ENCODE measurements around the gene NHLRC3.
"Not testable (repeated sequence)": the region's sequence is repeated elsewhere in the genome, so short reads cannot be mapped to it uniquely, and the experiment has no call there.

The NHLRC3 gene

GRCh38 chr13:39037880-39038568 is at the start of gene NHLRC3, which contains the start of gene PROSER1:
TSS of gene NHLRC3 (plus strand) at chr13:39038456. CDS start at chr13:39038640, 184 bp downstream.
TSS of gene PROSER1 (minus strand) at chr13:39038089. CDS start at chr13:39037242, 847 bp downstream.
- DNase-seq (ENCODE audit: low read depth, low spot score) = no peak
- H3K9me3 ChIP-seq (ENCODE audit: control insufficient read depth, insufficient read depth, low read length) = no peaks in the 10 kb centered on the region
- no CpG with 5 or more reads among the region's 41 CpGs for WGBS (ENCODE audit: insufficient coverage, insufficient read length)
- no peak within 1 kb of the TSS for H3K27ac ChIP-seq (ENCODE audit: low read length)
- H3K4me1 ChIP-seq (ENCODE audit: control insufficient read depth, insufficient read depth, low read length) = no peaks in the 10 kb centered on the region; the same call in 1 of the 2 replicates
- H3K27me3 ChIP-seq (ENCODE audit: control insufficient read depth, insufficient read depth, low read length) = no peaks in the 10 kb centered on the region
- no peaks in the 10 kb centered on the region for H3K36me3 ChIP-seq (ENCODE audit: control insufficient read depth, insufficient read depth, low read length)
- peak within 1 kb of the TSS; percentile 55 for H3K4me3 ChIP-seq (ENCODE audit: low read length)

GRCh38 chr13:38990693-38991092 is 47.6 kb upstream of the NHLRC3 start, which contains the start of gene STOML3:
TSS of gene STOML3 (minus strand) at chr13:38990831. CDS start at chr13:38990721, 110 bp downstream.
- Histone ChIP-seq H3K9me3 (ENCODE audit: control insufficient read depth, insufficient read depth, low read length) (no peaks in the 10 kb centered on the region), H3K4me1 (ENCODE audit: control insufficient read depth, insufficient read depth, low read length) (no peaks in the 10 kb centered on the region), H3K36me3 (ENCODE audit: control insufficient read depth, insufficient read depth, low read length) (no peaks in the 10 kb centered on the region), H3K4me3 (ENCODE audit: low read length) (no peak within 1 kb of the TSS), H3K27me3 (ENCODE audit: control insufficient read depth, insufficient read depth, low read length) (no peaks in the 10 kb centered on the region), H3K27ac (ENCODE audit: low read length) (no peak within 1 kb of the TSS)
- no peak for DNase-seq (ENCODE audit: low read depth, low spot score)

- no peaks in the 10 kb centered on the region for H3K4me1 ChIP-seq (ENCODE audit: control insufficient read depth, insufficient read depth, low read length)
- no peak overlapping the region for H3K4me3 ChIP-seq (ENCODE audit: low read length)
- H3K9me3 ChIP-seq (ENCODE audit: control insufficient read depth, insufficient read depth, low read length) = no peaks in the 10 kb centered on the region
- WGBS (ENCODE audit: insufficient coverage, insufficient read length) = no CpG with 5 or more reads among the region's 4 CpGs
- H3K36me3 ChIP-seq (ENCODE audit: control insufficient read depth, insufficient read depth, low read length) = no peaks in the 10 kb centered on the region
- no peak for DNase-seq (ENCODE audit: low read depth, low spot score)
- no peaks in the 10 kb centered on the region for H3K27me3 ChIP-seq (ENCODE audit: control insufficient read depth, insufficient read depth, low read length)
- H3K27ac ChIP-seq (ENCODE audit: low read length) = no peak overlapping the region
Observed at GRCh38 chr13:38993381-38993780, 44.9 kb upstream of the NHLRC3 start.

- Histone ChIP-seq H3K9me3 (ENCODE audit: control insufficient read depth, insufficient read depth, low read length) (no peaks in the 10 kb centered on the region), H3K27ac (ENCODE audit: low read length) (no peak overlapping the region), H3K4me3 (ENCODE audit: low read length) (no peak overlapping the region), H3K27me3 (ENCODE audit: control insufficient read depth, insufficient read depth, low read length) (no peaks in the 10 kb centered on the region), H3K4me1 (ENCODE audit: control insufficient read depth, insufficient read depth, low read length) (no peaks in the 10 kb centered on the region), H3K36me3 (ENCODE audit: control insufficient read depth, insufficient read depth, low read length) (no peaks in the 10 kb centered on the region)
- no CpG with 5 or more reads among the region's 3 CpGs for WGBS (ENCODE audit: insufficient coverage, insufficient read length)
- DNase-seq (ENCODE audit: low read depth, low spot score) = no peak
Observed at GRCh38 chr13:38998739-38999138, 39.5 kb upstream of the NHLRC3 start.

GRCh38 chr13:39006371-39007111 is 31.7 kb upstream of the NHLRC3 start:
- not testable (repeated sequence) for H3K4me3 ChIP-seq (ENCODE audit: low read length); H3K36me3 ChIP-seq (ENCODE audit: control insufficient read depth, insufficient read depth, low read length)
- WGBS (ENCODE audit: insufficient coverage, insufficient read length) = no CpG with 5 or more reads among the region's 29 CpGs

GRCh38 chr13:39012608-39013007 is 25.6 kb upstream of the NHLRC3 start:
- no peaks in the 10 kb centered on the region for H3K27me3 ChIP-seq (ENCODE audit: control insufficient read depth, insufficient read depth, low read length)
- peaks cover 31% of the 10 kb centered on the region for H3K36me3 ChIP-seq (ENCODE audit: control insufficient read depth, insufficient read depth, low read length)
- H3K27ac ChIP-seq (ENCODE audit: low read length) = no peak overlapping the region
- DNase-seq (ENCODE audit: low read depth, low spot score) = no peak
- no peaks in the 10 kb centered on the region for H3K4me1 ChIP-seq (ENCODE audit: control insufficient read depth, insufficient read depth, low read length)
- H3K9me3 ChIP-seq (ENCODE audit: control insufficient read depth, insufficient read depth, low read length) = no peaks in the 10 kb centered on the region
- no CpG with 5 or more reads among the region's 7 CpGs for WGBS (ENCODE audit: insufficient coverage, insufficient read length)
- no peak overlapping the region for H3K4me3 ChIP-seq (ENCODE audit: low read length)

More at GRCh38 chr13:39006371-39007111, 31.7 kb upstream of the NHLRC3 start:
- H3K4me1 ChIP-seq (ENCODE audit: control insufficient read depth, insufficient read depth, low read length); H3K27ac ChIP-seq (ENCODE audit: low read length); H3K9me3 ChIP-seq (ENCODE audit: control insufficient read depth, insufficient read depth, low read length); H3K27me3 ChIP-seq (ENCODE audit: control insufficient read depth, insufficient read depth, low read length); DNase-seq (ENCODE audit: low read depth, low spot score): not testable (repeated sequence)

GRCh38 chr13:39013462-39013861 is 24.8 kb upstream of the NHLRC3 start:
- DNase-seq (ENCODE audit: low read depth, low spot score) = no peak
- no peaks in the 10 kb centered on the region for H3K4me1 ChIP-seq (ENCODE audit: control insufficient read depth, insufficient read depth, low read length)
- H3K4me3 ChIP-seq (ENCODE audit: low read length) = no peak overlapping the region
- H3K9me3 ChIP-seq (ENCODE audit: control insufficient read depth, insufficient read depth, low read length) = no peaks in the 10 kb centered on the region
- peaks cover 36% of the 10 kb centered on the region for H3K36me3 ChIP-seq (ENCODE audit: control insufficient read depth, insufficient read depth, low read length)
- no peak overlapping the region for H3K27ac ChIP-seq (ENCODE audit: low read length)
- no CpG with 5 or more reads among the region's 5 CpGs for WGBS (ENCODE audit: insufficient coverage, insufficient read length)
- H3K27me3 ChIP-seq (ENCODE audit: control insufficient read depth, insufficient read depth, low read length) = no peaks in the 10 kb centered on the region

GRCh38 chr13:39016087-39016486 is 22.2 kb upstream of the NHLRC3 start:
- 100% methylated on average over 1 of the region's 1 CpG for WGBS (ENCODE audit: insufficient coverage, insufficient read length)
- Histone ChIP-seq H3K36me3 (ENCODE audit: control insufficient read depth, insufficient read depth, low read length) (peaks cover 32% of the 10 kb centered on the region), H3K27ac (ENCODE audit: low read length) (no peak overlapping the region), H3K4me1 (ENCODE audit: control insufficient read depth, insufficient read depth, low read length) (no peaks in the 10 kb centered on the region), H3K4me3 (ENCODE audit: low read length) (no peak overlapping the region), H3K27me3 (ENCODE audit: control insufficient read depth, insufficient read depth, low read length) (no peaks in the 10 kb centered on the region), H3K9me3 (ENCODE audit: control insufficient read depth, insufficient read depth, low read length) (no peaks in the 10 kb centered on the region)
- no peak for DNase-seq (ENCODE audit: low read depth, low spot score)

GRCh38 chr13:39016787-39017186 is 21.5 kb upstream of the NHLRC3 start:
- DNase-seq (ENCODE audit: low read depth, low spot score) = no peak
- no CpG with 5 or more reads among the region's 2 CpGs for WGBS (ENCODE audit: insufficient coverage, insufficient read length)
- Histone ChIP-seq H3K4me3 (ENCODE audit: low read length) (no peak overlapping the region), H3K9me3 (ENCODE audit: control insufficient read depth, insufficient read depth, low read length) (no peaks in the 10 kb centered on the region), H3K36me3 (ENCODE audit: control insufficient read depth, insufficient read depth, low read length) (peaks cover 28% of the 10 kb centered on the region), H3K4me1 (ENCODE audit: control insufficient read depth, insufficient read depth, low read length) (no peaks in the 10 kb centered on the region), H3K27me3 (ENCODE audit: control insufficient read depth, insufficient read depth, low read length) (no peaks in the 10 kb centered on the region), H3K27ac (ENCODE audit: low read length) (no peak overlapping the region)

- Histone ChIP-seq H3K9me3 (ENCODE audit: control insufficient read depth, insufficient read depth, low read length) (no peaks in the 10 kb centered on the region), H3K27me3 (ENCODE audit: control insufficient read depth, insufficient read depth, low read length) (no peaks in the 10 kb centered on the region), H3K36me3 (ENCODE audit: control insufficient read depth, insufficient read depth, low read length) (peaks cover 12% of the 10 kb centered on the region; the same call in 1 of the 2 replicates), H3K4me3 (ENCODE audit: low read length) (no peak overlapping the region), H3K27ac (ENCODE audit: low read length) (no peak overlapping the region), H3K4me1 (ENCODE audit: control insufficient read depth, insufficient read depth, low read length) (peaks cover 10% of the 10 kb centered on the region)
- DNase-seq (ENCODE audit: low read depth, low spot score) = no peak
- WGBS (ENCODE audit: insufficient coverage, insufficient read length) = no CpG with 5 or more reads among the region's 4 CpGs
Observed at GRCh38 chr13:39020853-39021462, 17.3 kb upstream of the NHLRC3 start.

Data from iPS DF 6.9 (cell line).